Astrocyte of the cerebellum (primary cell): ENCODE measurements around the gene TFF3.

Source experiments
- DNase-seq: peaks from one replicate; pipeline ENCODE4 v3.0.0-alpha.2; 2011; ENCODE audit warnings: low read depth
- H3K4me3 ChIP-seq: 2 replicates; pipeline ENCODE4 v1.5.1; 2011; ENCODE audit warnings: mild to moderate bottlenecking, low read depth, low read length, moderate library complexity
- CTCF ChIP-seq: IDR thresholded peaks from 2 replicates; pipeline ENCODE4 v1.5.1; 2012; ENCODE audit warnings: low read length, low read depth, moderate library complexity, mild to moderate bottlenecking; ENCODE audit errors: missing control alignments
- in situ Hi-C: cut with HindIII; loops from 2 replicates; pipeline ENCODE4 v1.10.0; 2017; ENCODE audit warnings: low sequenced_read_pairs

Gene TFF3

GRCh38 chr21:42272984-42273600, 42.1 kb downstream of the TFF3 start:
- in situ Hi-C loops, result no loop called here
- H3K4me3 ChIP-seq, result no peak overlapping the region
- TF ChIP-seq CTCF, result no peak
- no peak for DNase-seq

- no peak for DNase-seq
- in situ Hi-C loops, result no loop called here
- H3K4me3 ChIP-seq, result no peak overlapping the region
- TF ChIP-seq CTCF, result no peak
These were observed 42.9 kb downstream of the TFF3 start for GRCh38 chr21:42272109-42272962.

GRCh38 chr21:42271065-42271464, 44.1 kb downstream of the TFF3 start:
- TF ChIP-seq CTCF, result no peak
- in situ Hi-C loops, result no loop called here
- no peak for DNase-seq
- H3K4me3 ChIP-seq, result no peak overlapping the region

DNA sequence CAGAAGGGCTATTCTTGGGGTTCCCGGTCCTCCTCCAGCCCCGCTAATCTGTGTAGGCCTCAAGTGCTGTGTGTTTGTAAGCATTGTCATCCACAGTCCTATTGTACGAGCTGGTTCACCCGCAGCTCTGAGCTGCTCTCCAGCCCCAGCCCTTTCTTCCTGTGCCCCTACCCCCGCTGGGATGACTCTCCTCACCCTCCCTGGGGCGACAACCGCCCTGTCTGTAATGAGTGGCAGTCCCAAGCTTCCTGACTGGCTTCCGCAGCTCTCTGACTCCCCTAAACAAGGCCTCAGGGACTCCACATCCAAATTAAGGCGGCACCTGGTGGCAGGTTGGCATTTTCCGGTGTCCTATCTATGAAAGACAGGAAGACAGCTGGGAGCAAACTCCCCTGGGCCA, 45.8 kb downstream of the TFF3 start:
- in situ Hi-C loops, result no loop called here
- DNase-seq, result no peak
- no peak for TF ChIP-seq CTCF
- no peak overlapping the region for H3K4me3 ChIP-seq

- DNase-seq, result no peak
- no peak for TF ChIP-seq CTCF
- no peak overlapping the region for H3K4me3 ChIP-seq
- in situ Hi-C loops, result no loop called here
These were observed 48.1 kb downstream of the TFF3 start for GRCh38 chr21:42266971-42267556.

DNA sequence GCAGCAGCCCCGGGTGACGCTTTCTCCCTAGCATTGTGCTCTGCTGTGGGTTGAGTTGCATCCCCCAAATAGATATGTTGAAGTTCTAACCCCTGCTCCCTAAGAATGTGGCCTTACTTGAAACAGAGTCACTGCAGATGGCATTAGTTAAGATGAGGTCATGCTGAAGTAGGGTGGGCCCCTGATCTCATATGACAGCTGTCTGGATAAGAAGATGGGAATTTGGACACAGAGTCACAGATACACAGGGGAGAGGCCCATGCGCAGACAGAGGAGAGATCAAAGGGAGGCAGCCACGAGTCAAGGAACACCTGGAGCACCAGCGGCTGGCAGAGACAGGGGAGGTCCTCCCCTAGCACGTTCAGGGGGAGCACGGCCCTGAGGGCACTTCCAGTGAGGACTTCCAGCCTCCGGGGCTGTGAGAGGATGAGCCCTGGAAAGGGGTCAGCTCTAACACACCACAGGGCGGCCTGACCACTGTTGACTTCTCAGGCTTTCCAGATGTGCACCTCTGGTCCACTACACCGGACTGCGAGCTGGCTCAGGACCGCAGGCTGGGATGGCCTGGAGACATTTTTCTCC, 49.9 kb downstream of the TFF3 start:
- TF ChIP-seq CTCF, result no peak
- no peak for DNase-seq
- in situ Hi-C loops, result no loop called here
- no peak overlapping the region for H3K4me3 ChIP-seq
